ENCODE measurements around the gene FAM193A. TPM values are rescaled to one million over a fixed set of nuclear protein-coding genes. Genes with fewer than 3 reads are reported as not detected.

Gene FAM193A
- polyA plus RNA-seq, 1 donor (not counting 4 experiments of a cell fraction or from before 2014, with no cell fraction given) = 3.6 TPM

GRCh38 chr4:2745516-2745915 lies 209.1 kb downstream of the FAM193A start:
- no peak overlapping the region for H3K4me3 ChIP-seq (ENCODE audit: control insufficient read depth in 2 of 3, extremely low read depth in 1 of 3, insufficient read depth in 2 of 3, low read depth in 1 of 3, low read length in 3 of 3)
- peaks cover 32 to 49% of the 10 kb centered on the region in 2 experiments for H3K36me3 ChIP-seq (ENCODE audit: control insufficient read depth in 2 of 2, extremely low read depth in 1 of 2, insufficient read depth in 2 of 2, low read length in 2 of 2)
- no peaks in the 10 kb centered on the region for H3K27me3 ChIP-seq (ENCODE audit: control insufficient read depth, extremely low read depth, insufficient read depth, low read length)
- H2AFZ ChIP-seq (ENCODE audit: control insufficient read depth, low read length) = no peak overlapping the region
- H3K9ac ChIP-seq (ENCODE audit: control insufficient read depth, extremely low read depth, insufficient read depth, low read length) = peak overlapping the region; percentile 59
- no peak overlapping the region for H3K4me2 ChIP-seq (ENCODE audit: control insufficient read depth, extremely low read depth, insufficient read depth, low read depth, low read length)
- dilution Hi-C loops (cut with MboI; ENCODE audit: extremely low pct_ligation_motif_present, low sequenced_read_pairs) = no loop called here
- no peaks in the 10 kb centered on the region for H4K20me1 ChIP-seq (ENCODE audit: control insufficient read depth, extremely low read depth, insufficient read depth, low read length)
- H3K27ac ChIP-seq (ENCODE audit: control insufficient read depth, insufficient read depth, low read length) = peak overlapping the region; percentile 65
- peaks cover 27% of the 10 kb centered on the region for H3K4me1 ChIP-seq (ENCODE audit: control insufficient read depth, extremely low read depth, insufficient read depth, low read length)
- FAIRE-seq = no peak
- peaks cover 3% of the 10 kb centered on the region for H3K9me1 ChIP-seq (ENCODE audit: control insufficient read depth, extremely low read depth, insufficient read depth, low read length)
- peaks cover 8% of the 10 kb centered on the region for H3K79me2 ChIP-seq (ENCODE audit: control insufficient read depth, insufficient read depth, low read length)
- no peaks in the 10 kb centered on the region for H3K9me3 ChIP-seq (ENCODE audit: control insufficient read depth, low read depth, low read length)
- no peak for TF ChIP-seq CTCF (optimal IDR thresholded peaks at IDR 0.05 in 1 of 3, IDR thresholded peaks at IDR 0.05 in 1 of 3, conservative IDR thresholded peaks at IDR 0.05 in 1 of 3; ENCODE audit: extremely low read depth in 1 of 3, insufficient read depth in 2 of 3, low read length in 3 of 3)
- TF ChIP-seq EZH2 (IDR thresholded peaks at IDR 0.05; ENCODE audit: low read length) = no peak
- DNase-seq (ENCODE audit: low read depth, low spot score) = no peak

DNA sequence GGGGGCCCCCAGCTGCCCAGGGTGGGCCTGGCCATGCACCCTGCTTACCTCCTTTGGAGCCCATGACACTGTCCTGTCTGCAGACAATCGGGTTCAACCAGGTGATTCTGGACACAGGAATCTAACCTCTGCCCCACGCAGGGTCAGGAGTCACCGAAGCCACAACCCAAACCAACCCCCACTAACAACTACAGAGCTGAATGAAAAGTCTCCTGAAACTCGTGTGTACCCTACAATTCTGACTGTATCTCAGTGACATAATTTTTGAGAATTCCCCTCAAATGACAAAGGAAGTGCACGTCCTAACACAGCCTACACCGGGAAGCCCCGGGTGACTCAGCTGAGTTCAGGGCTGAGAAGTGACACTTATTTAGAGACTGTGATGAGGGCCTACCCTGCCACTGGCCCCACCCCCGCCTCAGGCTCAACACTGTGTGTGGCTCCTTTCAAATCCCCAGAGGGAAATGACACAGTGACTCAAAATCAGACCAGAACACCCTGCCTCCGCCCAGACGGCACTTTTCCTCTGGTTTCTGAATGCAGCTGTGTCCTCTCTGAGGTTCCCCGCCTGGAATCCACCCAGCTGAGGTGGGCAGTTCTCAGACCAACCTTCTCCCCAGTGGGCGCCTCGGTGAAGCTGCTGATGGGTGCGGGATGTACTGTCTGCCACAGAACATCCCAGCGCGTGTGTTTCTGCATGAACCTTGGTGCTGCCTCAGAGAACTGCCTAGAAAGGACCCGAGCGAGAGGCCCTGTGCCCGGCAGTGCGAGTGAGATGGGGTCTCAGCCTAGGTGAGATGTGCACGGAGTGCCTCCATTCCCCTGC lies 209.7 kb downstream of the FAM193A start:
- peak; percentile 69 for DNase-seq (ENCODE audit: low read depth, low spot score)

More for the DNA sequence above, 209.7 kb downstream of the FAM193A start:
- Histone ChIP-seq H3K9me1 (ENCODE audit: control insufficient read depth, extremely low read depth, insufficient read depth, low read length) (peaks cover 3% of the 10 kb centered on the region), H3K36me3 (ENCODE audit: control insufficient read depth in 2 of 2, extremely low read depth in 1 of 2, insufficient read depth in 2 of 2, low read length in 2 of 2) (peaks cover 32 to 49% of the 10 kb centered on the region in 2 experiments), H3K27ac (ENCODE audit: control insufficient read depth, insufficient read depth, low read length) (peak overlapping the region; percentile 65), H3K9me3 (ENCODE audit: control insufficient read depth, low read depth, low read length) (no peaks in the 10 kb centered on the region), H2AFZ (ENCODE audit: control insufficient read depth, low read length) (no peak overlapping the region), H3K4me1 (ENCODE audit: control insufficient read depth, extremely low read depth, insufficient read depth, low read length) (peaks cover 27% of the 10 kb centered on the region), H3K9ac (ENCODE audit: control insufficient read depth, extremely low read depth, insufficient read depth, low read length) (peak overlapping the region; percentile 59), H4K20me1 (ENCODE audit: control insufficient read depth, extremely low read depth, insufficient read depth, low read length) (no peaks in the 10 kb centered on the region), H3K79me2 (ENCODE audit: control insufficient read depth, insufficient read depth, low read length) (peaks cover 13% of the 10 kb centered on the region), H3K4me2 (ENCODE audit: control insufficient read depth, extremely low read depth, insufficient read depth, low read depth, low read length) (peak overlapping the region; percentile 32), H3K27me3 (ENCODE audit: control insufficient read depth, extremely low read depth, insufficient read depth, low read length) (no peaks in the 10 kb centered on the region), H3K4me3 (ENCODE audit: control insufficient read depth in 2 of 3, extremely low read depth in 1 of 3, insufficient read depth in 2 of 3, low read depth in 1 of 3, low read length in 3 of 3) (peak overlapping the region in 1 of 3 experiments; percentile 26)
- dilution Hi-C loops (cut with MboI; ENCODE audit: extremely low pct_ligation_motif_present, low sequenced_read_pairs) = no loop called here
- FAIRE-seq = peak; percentile 51
- no peak for TF ChIP-seq EZH2 (IDR thresholded peaks at IDR 0.05; ENCODE audit: low read length)
- no peak for TF ChIP-seq CTCF (optimal IDR thresholded peaks at IDR 0.05 in 1 of 3, IDR thresholded peaks at IDR 0.05 in 1 of 3, conservative IDR thresholded peaks at IDR 0.05 in 1 of 3; ENCODE audit: extremely low read depth in 1 of 3, insufficient read depth in 2 of 3, low read length in 3 of 3)
